T follicular helper cell (primary cell): ENCODE results near the gene ZNF576.
"Not testable (repeated sequence)": the region's sequence is repeated elsewhere in the genome, so short reads cannot be mapped to it uniquely, and the experiment has no call there.

Source experiments
- DNase-seq: peaks from one replicate; pipeline ENCODE4 v3.0.0-alpha.2; 2020; ENCODE audit warnings: low read depth

Gene ZNF576

GRCh38 chr19:43599635-43600295, 3.4 kb downstream of the ZNF576 start:
- DNase-seq = no peak

GRCh38 chr19:43600326-43600725, 3.9 kb downstream of the ZNF576 start:
- not testable (repeated sequence) for DNase-seq

GRCh38 chr19:43605875-43606568, 9.6 kb downstream of the ZNF576 start:
- DNase-seq = no peak

- no peak for DNase-seq
Measured at GRCh38 chr19:43606569-43607229, 10.3 kb downstream of the ZNF576 start.

GRCh38 chr19:43607238-43608205, 11.1 kb downstream of the ZNF576 start:
- DNase-seq = no peak

GRCh38 chr19:43609872-43610271, 13.5 kb downstream of the ZNF576 start:
- DNase-seq = no peak

GRCh38 chr19:43610493-43610892, 14.1 kb downstream of the ZNF576 start:
- DNase-seq = no peak

- no peak for DNase-seq
Measured at GRCh38 chr19:43611788-43612187, 15.4 kb downstream of the ZNF576 start, which contains the start of gene SRRM5. TSS of gene SRRM5 (plus strand) at chr19:43612088. CDS start at chr19:43612122, 34 bp downstream.

GRCh38 chr19:43612374-43612773, 16.0 kb downstream of the ZNF576 start:
- no peak for DNase-seq

GRCh38 chr19:43616306-43616705, 19.9 kb downstream of the ZNF576 start:
- DNase-seq = no peak

GRCh38 chr19:43616954-43617353, 20.6 kb downstream of the ZNF576 start:
- DNase-seq = no peak

GRCh38 chr19:43618921-43619261, 22.5 kb downstream of the ZNF576 start:
- no peak for DNase-seq

- peak; percentile 77 for DNase-seq
Measured at GRCh38 chr19:43619262-43620060, 23.1 kb downstream of the ZNF576 start, which contains the start of gene ZNF428. TSS of gene ZNF428 (minus strand) at chr19:43619629. CDS start at chr19:43614304, 5,325 bp downstream.

- peak; percentile 74 for DNase-seq
Measured at GRCh38 chr19:43620061-43621001, 23.9 kb downstream of the ZNF576 start.

- DNase-seq = no peak
Measured at GRCh38 chr19:43622070-43622469, 25.7 kb downstream of the ZNF576 start.

GRCh38 chr19:43622956-43623355, 26.6 kb downstream of the ZNF576 start:
- DNase-seq = no peak

- no peak for DNase-seq
Measured at GRCh38 chr19:43623889-43624670, 27.7 kb downstream of the ZNF576 start.

- peak; percentile 84 for DNase-seq
Measured at GRCh38 chr19:43624933-43625332, 28.5 kb downstream of the ZNF576 start.
